H9 (cell line): ENCODE data around the gene CERKL. TPM values are rescaled to one million over a fixed set of nuclear protein-coding genes. Genes with fewer than 3 reads are reported as not detected.

Source experiments
- DNase-seq: peaks from one replicate; pipeline ENCODE4 v3.0.0-alpha.2; 2017
- H2AFZ ChIP-seq: one replicate; pipeline ENCODE4 v1.6.1; 2013; ENCODE audit warnings: mild to moderate bottlenecking, low read length, control low read depth, moderate library complexity
- H2AK5ac ChIP-seq: 2 replicates; pipeline ENCODE4 v1.6.1; 2013; ENCODE audit warnings: low read length, control low read depth, mixed read lengths; ENCODE audit not compliant: insufficient read length
- H2BK120ac ChIP-seq: one replicate; pipeline ENCODE4 v1.6.1; 2013; ENCODE audit warnings: low read depth, mild to moderate bottlenecking, low read length, control low read depth, inconsistent platforms; ENCODE audit not compliant: poor library complexity, severe bottlenecking
- H2BK12ac ChIP-seq: 2 replicates; pipeline ENCODE4 v1.6.1; 2013; ENCODE audit warnings: low read length, control low read depth, mixed read lengths, low read depth; ENCODE audit not compliant: insufficient read length
- H2BK15ac ChIP-seq: 2 replicates; pipeline ENCODE4 v1.6.1; 2013; ENCODE audit warnings: low read depth, low read length, control low read depth
- H2BK20ac ChIP-seq: one replicate; pipeline ENCODE4 v1.6.1; 2013; ENCODE audit warnings: low read depth, mild to moderate bottlenecking, low read length, control low read depth, inconsistent platforms; ENCODE audit not compliant: poor library complexity, severe bottlenecking
- H2BK5ac ChIP-seq: 2 replicates; pipeline ENCODE4 v1.6.1; 2013; ENCODE audit warnings: low read length, control low read depth, mixed read lengths; ENCODE audit not compliant: insufficient read length
- H3K14ac ChIP-seq: 2 replicates; pipeline ENCODE4 v1.6.1; 2013; ENCODE audit warnings: low read length, control low read depth; ENCODE audit not compliant: insufficient read depth
- H3K18ac ChIP-seq: 2 replicates; pipeline ENCODE4 v1.6.1; 2013; ENCODE audit warnings: low read depth, mild to moderate bottlenecking, mixed read lengths, low read length, control low read depth; ENCODE audit not compliant: insufficient read length
- H3K23ac ChIP-seq: 2 replicates; pipeline ENCODE4 v1.6.1; 2013; ENCODE audit warnings: low read length, control low read depth, mixed read lengths, low read depth; ENCODE audit not compliant: insufficient read length
- H3K23me2 ChIP-seq: 2 replicates; pipeline ENCODE4 v1.6.1; 2013; ENCODE audit warnings: low read depth, mild to moderate bottlenecking, mixed read lengths, low read length, control low read depth; ENCODE audit not compliant: insufficient read length, poor library complexity, severe bottlenecking
- H3K27ac ChIP-seq: 2 replicates; pipeline ENCODE4 v1.5.1; 2013; ENCODE audit warnings: low read length, control low read depth, mixed read lengths, low read depth; ENCODE audit not compliant: insufficient read length
- H3K27me3 ChIP-seq: 2 replicates; pipeline ENCODE4 v1.6.1; 2013; ENCODE audit warnings: low read length, control low read depth, inconsistent platforms; ENCODE audit not compliant: insufficient read depth
- H3K4ac ChIP-seq: 2 replicates; pipeline ENCODE4 v1.6.1; 2013; ENCODE audit warnings: low read depth, mild to moderate bottlenecking, control low read depth, inconsistent platforms, low read length, moderate library complexity
- H3K4me1 ChIP-seq: 2 replicates; pipeline ENCODE4 v1.6.1; 2013; ENCODE audit warnings: low read length, control low read depth, inconsistent platforms; ENCODE audit not compliant: insufficient read depth
- H3K4me2 ChIP-seq: 2 replicates; pipeline ENCODE4 v1.6.1; 2013; ENCODE audit warnings: low read length, control low read depth, mixed read lengths; ENCODE audit not compliant: insufficient read length, insufficient read depth
- H3K56ac ChIP-seq: 2 replicates; pipeline ENCODE4 v1.6.1; 2013; ENCODE audit warnings: low read depth, mild to moderate bottlenecking, mixed read lengths, low read length, control low read depth; ENCODE audit not compliant: insufficient read length
- H3K79me1 ChIP-seq: 2 replicates; pipeline ENCODE4 v1.6.1; 2013; ENCODE audit warnings: low read depth, mild to moderate bottlenecking, moderate library complexity, low read length, control low read depth, inconsistent platforms; ENCODE audit not compliant: insufficient read depth, poor library complexity, severe bottlenecking
- H3K79me2 ChIP-seq: 2 replicates; pipeline ENCODE4 v1.6.1; 2013; ENCODE audit warnings: low read length, control low read depth, inconsistent platforms; ENCODE audit not compliant: insufficient read depth
- H3K9ac ChIP-seq: 2 replicates; pipeline ENCODE4 v1.6.1; 2013; ENCODE audit warnings: low read length, control low read depth, mixed read lengths; ENCODE audit not compliant: insufficient read length; ENCODE audit errors: extremely low read depth
- H3K9me3 ChIP-seq: one replicate; pipeline ENCODE4 v1.6.1; 2013; ENCODE audit warnings: low read depth, low read length, inconsistent platforms; ENCODE audit not compliant: control insufficient read depth
- H3T11ph ChIP-seq: one replicate; pipeline ENCODE4 v1.6.1; 2013; ENCODE audit warnings: mild to moderate bottlenecking, low read length, control low read depth, inconsistent platforms
- H4K20me1 ChIP-seq: one replicate; pipeline ENCODE4 v1.6.1; 2013; ENCODE audit not compliant: control insufficient read depth, insufficient read length, insufficient read depth
- H4K5ac ChIP-seq: 2 replicates; pipeline ENCODE4 v1.6.1; 2013; ENCODE audit warnings: low read depth, mild to moderate bottlenecking, mixed read lengths, low read length, control low read depth; ENCODE audit not compliant: insufficient read length
- H4K8ac ChIP-seq: replicated peaks from 2 replicates; pipeline ENCODE4 v1.6.1; 2013; ENCODE audit warnings: low read length, control low read depth, mixed read lengths, low read depth; ENCODE audit not compliant: insufficient read length
- H4K91ac ChIP-seq: 2 replicates; pipeline ENCODE4 v1.6.1; 2013; ENCODE audit warnings: low read depth, mild to moderate bottlenecking, moderate library complexity, mixed read lengths, low read length, control low read depth; ENCODE audit not compliant: insufficient read length
- H3K27ac Mint-ChIP-seq, 3 experiments: 2 replicates in 2 of 3; 3 replicates in 1 of 3; pipeline ENCODE4 v1.8.0; 2020 to 2021; ENCODE audit warnings: mixed read lengths in 3 of 3, mild to moderate bottlenecking in 1 of 3, moderate library complexity in 1 of 3
- H3K27me3 Mint-ChIP-seq: 2 replicates; pipeline ENCODE4 v1.8.0; 2021; ENCODE audit warnings: low read depth, mild to moderate bottlenecking, moderate library complexity, mixed read lengths
- H3K36me3 Mint-ChIP-seq, 3 experiments: 2 replicates in 2 of 3; 3 replicates in 1 of 3; pipeline ENCODE4 v1.8.0; 2020 to 2021; ENCODE audit warnings: low read depth in 3 of 3, mixed read lengths in 3 of 3; ENCODE audit not compliant: insufficient read depth in 1 of 3
- H3K4me1 Mint-ChIP-seq, 2 experiments: 2 replicates each; pipeline ENCODE4 v1.8.0; 2020; ENCODE audit warnings: mixed read lengths in 2 of 2
- H3K4me3 Mint-ChIP-seq, 2 experiments: 2 replicates in 1 of 2; 3 replicates in 1 of 2; pipeline ENCODE4 v1.8.0; 2020 to 2021; ENCODE audit warnings: mild to moderate bottlenecking in 2 of 2, mixed read lengths in 2 of 2, moderate library complexity in 1 of 2
- H3K9me3 Mint-ChIP-seq, 2 experiments: 2 replicates in 1 of 2; 3 replicates in 1 of 2; pipeline ENCODE4 v1.8.0; 2020; ENCODE audit warnings: mild to moderate bottlenecking in 2 of 2, mixed read lengths in 2 of 2, moderate library complexity in 1 of 2
- CTCF ChIP-seq: fragments of 200-600 bp; sonication (generic); conservative IDR thresholded peaks from 3 replicates; pipeline ENCODE4 v1.8.0; 2021; ENCODE audit warnings: antibody characterized with exemption, mild to moderate bottlenecking
- WGBS: extraction: QIAGEN DNeasy Blood & Tissue Kit; methylation state at CpG from one replicate; pipeline ENCODE4 v1.1.7; 2013; ENCODE audit warnings: missing lambda C conversion rate, low lambda C conversion rate, mixed read lengths; ENCODE audit not compliant: insufficient read length; ENCODE audit errors: extremely low coverage; 5-methylcytosine and 5-hydroxymethylcytosine counted together
- total RNA-seq: library from RNA; stranded (reverse); gene quantifications from 2 replicates; pipeline ENCODE4 v1.2.1, GENCODE V29; 2021

The CERKL gene
- total RNA-seq, 1 experiment from 2014 or later: not detected

GRCh38 chr2:181585732-181586131 lies 71.2 kb downstream of the CERKL start:
- Histone ChIP-seq H2BK12ac (no peak overlapping the region), H3K23me2 (no peaks in the 10 kb centered on the region), H2AK5ac (no peak overlapping the region), H3K18ac (no peak overlapping the region), H3K23ac (no peak overlapping the region), H3K4me1 (no peaks in the 10 kb centered on the region; the same call in 1 of the 2 replicates), H2BK5ac (no peak overlapping the region), H3K9me3 (no peaks in the 10 kb centered on the region), H2BK120ac (no peak overlapping the region), H3K79me1 (no peaks in the 10 kb centered on the region), H3K4ac (no peak overlapping the region), H4K91ac (no peak overlapping the region), H2AFZ (no peak overlapping the region), H3K9ac (no peak overlapping the region), H3K14ac (no peak overlapping the region), H4K5ac (no peak overlapping the region), H2BK15ac (no peak overlapping the region), H3K27ac (no peak overlapping the region), H3K27me3 (no peaks in the 10 kb centered on the region), H3K4me2 (no peak overlapping the region), H3K79me2 (no peaks in the 10 kb centered on the region), H4K8ac (no peak overlapping the region), H3K56ac (no peak overlapping the region), H4K20me1 (no peaks in the 10 kb centered on the region), H2BK20ac (no peak overlapping the region), H3T11ph (no peak overlapping the region)
- no CpG with 5 or more reads among the region's 3 CpGs for WGBS
- Mint-ChIP-seq H3K4me1 (peaks cover 11 to 14% of the 10 kb centered on the region in 2 experiments), H3K36me3 (no peaks in the 10 kb centered on the region), H3K27me3 (peaks cover 1% of the 10 kb centered on the region), H3K27ac (no peak overlapping the region), H3K9me3 (no peaks in the 10 kb centered on the region), H3K4me3 (no peak overlapping the region)
- no peak for TF ChIP-seq CTCF
- DNase-seq: no peak
